22Rv1 (cell line): Measurements from ENCODE around the gene TMEM163.

ENCODE experiments used
- ZFX ChIP-seq: fragments of 450-650 bp; IDR thresholded peaks from 2 replicates; pipeline ENCODE4 v1.6.1; 2017; ENCODE audit warnings: antibody characterized with exemption, borderline replicate concordance
- TF ChIP-seq, protein P1 (sequence below): fragments of 450-650 bp; IDR thresholded peaks from 2 replicates; pipeline ENCODE4 v1.5.1; 2017; ENCODE audit warnings: mild to moderate bottlenecking

DNA sequence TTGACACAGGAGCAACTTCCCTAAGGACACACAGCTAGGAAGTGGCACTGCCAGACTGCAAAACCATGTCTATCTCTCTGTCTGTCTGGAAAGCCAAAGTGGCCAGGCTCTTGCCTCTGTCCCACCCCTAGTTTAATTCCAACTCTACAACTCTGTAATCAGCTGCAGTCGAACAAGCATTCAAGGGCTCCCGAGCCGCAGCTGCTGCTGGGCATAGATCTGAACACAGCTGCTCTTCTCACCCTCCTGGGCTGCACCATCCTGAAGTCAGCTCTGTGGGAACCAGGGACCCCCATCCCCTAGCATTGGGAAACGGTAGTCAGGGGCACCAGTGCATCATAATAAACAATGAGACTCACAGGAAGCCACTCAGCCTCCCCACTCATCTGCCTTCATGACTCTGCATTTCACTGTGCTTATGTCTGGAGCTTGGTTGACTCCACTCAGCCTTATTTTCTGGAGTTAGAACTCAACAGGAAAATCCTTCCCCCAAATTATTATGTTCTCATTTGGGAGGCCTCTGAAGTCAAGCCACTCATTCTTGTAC is 44.4 kb upstream of the TMEM163 start:
- TF ChIP-seq, protein P1, sequence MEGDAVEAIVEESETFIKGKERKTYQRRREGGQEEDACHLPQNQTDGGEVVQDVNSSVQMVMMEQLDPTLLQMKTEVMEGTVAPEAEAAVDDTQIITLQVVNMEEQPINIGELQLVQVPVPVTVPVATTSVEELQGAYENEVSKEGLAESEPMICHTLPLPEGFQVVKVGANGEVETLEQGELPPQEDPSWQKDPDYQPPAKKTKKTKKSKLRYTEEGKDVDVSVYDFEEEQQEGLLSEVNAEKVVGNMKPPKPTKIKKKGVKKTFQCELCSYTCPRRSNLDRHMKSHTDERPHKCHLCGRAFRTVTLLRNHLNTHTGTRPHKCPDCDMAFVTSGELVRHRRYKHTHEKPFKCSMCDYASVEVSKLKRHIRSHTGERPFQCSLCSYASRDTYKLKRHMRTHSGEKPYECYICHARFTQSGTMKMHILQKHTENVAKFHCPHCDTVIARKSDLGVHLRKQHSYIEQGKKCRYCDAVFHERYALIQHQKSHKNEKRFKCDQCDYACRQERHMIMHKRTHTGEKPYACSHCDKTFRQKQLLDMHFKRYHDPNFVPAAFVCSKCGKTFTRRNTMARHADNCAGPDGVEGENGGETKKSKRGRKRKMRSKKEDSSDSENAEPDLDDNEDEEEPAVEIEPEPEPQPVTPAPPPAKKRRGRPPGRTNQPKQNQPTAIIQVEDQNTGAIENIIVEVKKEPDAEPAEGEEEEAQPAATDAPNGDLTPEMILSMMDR = no peak
- no peak for TF ChIP-seq ZFX
